ENCODE measurements around the gene SLC43A2. TPM values are rescaled to one million over a fixed set of nuclear protein-coding genes. Genes with fewer than 3 reads are reported as not detected.

Gene SLC43A2
- total RNA-seq, 4 donors from 2014 or later, result 3.7 to 98.9 (median 12.3) TPM

GRCh38 chr17:1571341-1571704, 57.3 kb downstream of the SLC43A2 start:
- Histone ChIP-seq H3K27me3 (no peaks in the 10 kb centered on the region), H3K4me3 (no peak overlapping the region), H3K9me3 (no peaks in the 10 kb centered on the region), H3K4me1 (peaks cover 11 to 28% (median 16%) of the 10 kb centered on the region in 4 donors), H3K27ac (no peak overlapping the region), H3K36me3 (no peaks in the 10 kb centered on the region)
- WGBS, 2 donors (ENCODE audit: low coverage in 1 of 2), result 83 to 84% methylated on average over 4 to 15 of the region's 18 CpGs
- DNase-seq, result no peak
- in situ Hi-C loops (cut with MboI; ENCODE audit: low pct_ligation_motif_present in 1 of 4, low pct_unique_long_range_greater_than_20kb in 1 of 4, low sequenced_read_pairs in 3 of 4), result loop anchor here in 2 of 4 donors (5.0 to 10.0 kb wide), 2 partner anchors 53 to 61 kb away; partner anchors contain the start of gene SLC43A2 (in 1 of the 2)
- intact Hi-C loops (cut with DNase I; ENCODE audit: low total_unique reads), result loop anchor here (5.0 kb wide), 1 partner anchor 76 kb away; the partner anchor contains the start of genes RILP and SCARF1
- no peak for TF ChIP-seq POLR2AphosphoS5 (IDR thresholded peaks at IDR 0.05)
- no peak for TF ChIP-seq POLR2A (IDR thresholded peaks at IDR 0.05)
- TF ChIP-seq CTCF (IDR thresholded peaks at IDR 0.05), result no peak
- no peak for TF ChIP-seq EP300 (IDR thresholded peaks at IDR 0.05; ENCODE audit: low read depth)

- Histone ChIP-seq H3K4me3 (no peak overlapping the region), H3K27ac (no peak overlapping the region), H3K36me3 (no peaks in the 10 kb centered on the region), H3K27me3 (no peaks in the 10 kb centered on the region), H3K9me3 (no peaks in the 10 kb centered on the region), H3K4me1 (peaks cover 0 to 9% (median 4%) of the 10 kb centered on the region in 4 donors)
- no peak for DNase-seq
- in situ Hi-C loops (cut with MboI; ENCODE audit: low pct_ligation_motif_present in 1 of 4, low pct_unique_long_range_greater_than_20kb in 1 of 4, low sequenced_read_pairs in 3 of 4), result no loop called here
- 27 to 50% methylated on average over 3 to 27 of the region's 27 CpGs for WGBS, 2 donors (ENCODE audit: low coverage in 1 of 2)
- TF ChIP-seq EP300 (IDR thresholded peaks at IDR 0.05; ENCODE audit: low read depth) (no peak), POLR2AphosphoS5 (IDR thresholded peaks at IDR 0.05) (no peak), CTCF (IDR thresholded peaks at IDR 0.05) (no peak), POLR2A (IDR thresholded peaks at IDR 0.05) (no peak)
- intact Hi-C loops (cut with DNase I; ENCODE audit: low total_unique reads), result no loop called here
Observed at GRCh38 chr17:1568950-1569810, 59.5 kb downstream of the SLC43A2 start.

GRCh38 chr17:1566505-1567199, 62.0 kb downstream of the SLC43A2 start:
- Histone ChIP-seq H3K27ac (peak overlapping the region in 3 of 4 donors; percentile 6 to 23 (median 21)), H3K9me3 (no peaks in the 10 kb centered on the region), H3K27me3 (no peaks in the 10 kb centered on the region), H3K4me1 (peaks cover 0 to 12% (median 6%) of the 10 kb centered on the region in 4 donors), H3K36me3 (no peaks in the 10 kb centered on the region), H3K4me3 (no peak overlapping the region)
- in situ Hi-C loops (cut with MboI; ENCODE audit: low pct_ligation_motif_present in 1 of 4, low pct_unique_long_range_greater_than_20kb in 1 of 4, low sequenced_read_pairs in 3 of 4) (no loop called here), intact Hi-C loops (cut with DNase I; ENCODE audit: low total_unique reads) (no loop called here)
- no peak for DNase-seq
- TF ChIP-seq POLR2AphosphoS5 (IDR thresholded peaks at IDR 0.05), result no peak
- TF ChIP-seq EP300 (IDR thresholded peaks at IDR 0.05; ENCODE audit: low read depth), result no peak
- WGBS, 2 donors (ENCODE audit: low coverage in 1 of 2), result 50 to 59% methylated on average over 6 to 14 of the region's 14 CpGs

GRCh38 chr17:1565877-1566276, 62.8 kb downstream of the SLC43A2 start:
- H3K36me3 ChIP-seq, result no peaks in the 10 kb centered on the region
- H3K27ac ChIP-seq, result no peak overlapping the region
- H3K4me3 ChIP-seq, result no peak overlapping the region
- intact Hi-C loops (cut with DNase I; ENCODE audit: low total_unique reads) (no loop called here), in situ Hi-C loops (cut with MboI; ENCODE audit: low pct_ligation_motif_present in 1 of 4, low pct_unique_long_range_greater_than_20kb in 1 of 4, low sequenced_read_pairs in 3 of 4) (no loop called here)
- no peaks in the 10 kb centered on the region for H3K27me3 ChIP-seq
- WGBS, 2 donors (ENCODE audit: low coverage in 1 of 2), result 36 to 61% methylated on average over 4 to 6 of the region's 6 CpGs
- no peaks in the 10 kb centered on the region for H3K9me3 ChIP-seq
- TF ChIP-seq POLR2AphosphoS5 (IDR thresholded peaks at IDR 0.05) (no peak), POLR2A (IDR thresholded peaks at IDR 0.05) (no peak), EP300 (IDR thresholded peaks at IDR 0.05; ENCODE audit: low read depth) (no peak), CTCF (IDR thresholded peaks at IDR 0.05) (no peak)
- peaks cover 5 to 19% (median 14%) of the 10 kb centered on the region in 4 donors for H3K4me1 ChIP-seq
- DNase-seq, result no peak

All from transverse colon (tissue), 4 donors.